Stimulated activated CD8-positive, alpha-beta memory T cell treated with anti-CD3 and anti-CD28 coated beads, Interleukin-7, amount 100 ng/mL, for 4 hours (primary cell): ENCODE results near the gene MAP4.
"Not testable (repeated sequence)": the region's sequence is repeated elsewhere in the genome, so short reads cannot be mapped to it uniquely, and the experiment has no call there.

Source experiments
- DNase-seq, 2 donors: peaks; one replicate each; pipeline ENCODE4 v3.0.0-alpha.2; 2020; ENCODE audit warnings: low read depth in 2 of 2

MAP4 gene

DNA sequence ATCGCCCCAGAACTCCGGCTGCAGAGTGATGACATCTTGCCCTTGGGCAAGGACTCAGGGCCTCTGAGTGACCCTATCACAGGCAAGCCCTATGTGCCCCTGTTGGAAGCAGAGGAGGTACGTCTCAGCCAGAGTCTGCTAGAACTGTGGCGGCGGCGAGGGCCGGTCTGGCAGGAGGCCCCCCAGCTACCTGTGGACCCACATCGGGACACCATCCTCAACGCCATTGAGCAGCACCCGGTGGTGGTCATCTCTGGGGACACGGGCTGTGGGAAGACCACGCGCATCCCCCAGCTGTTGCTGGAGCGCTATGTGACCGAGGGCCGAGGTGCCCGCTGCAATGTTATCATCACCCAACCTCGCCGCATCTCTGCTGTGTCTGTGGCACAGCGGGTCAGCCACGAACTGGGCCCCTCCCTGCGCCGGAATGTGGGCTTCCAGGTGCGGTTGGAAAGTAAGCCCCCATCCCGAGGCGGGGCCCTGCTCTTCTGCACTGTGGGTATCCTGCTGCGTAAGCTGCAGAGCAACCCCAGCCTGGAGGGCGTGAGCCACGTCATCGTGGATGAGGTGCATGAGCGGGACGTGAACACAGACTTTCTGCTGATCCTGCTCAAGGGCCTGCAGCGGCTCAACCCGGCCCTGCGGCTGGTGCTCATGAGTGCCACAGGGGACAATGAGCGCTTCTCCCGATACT is 169.9 kb downstream of the MAP4 start:
- no peak for DNase-seq

DNA sequence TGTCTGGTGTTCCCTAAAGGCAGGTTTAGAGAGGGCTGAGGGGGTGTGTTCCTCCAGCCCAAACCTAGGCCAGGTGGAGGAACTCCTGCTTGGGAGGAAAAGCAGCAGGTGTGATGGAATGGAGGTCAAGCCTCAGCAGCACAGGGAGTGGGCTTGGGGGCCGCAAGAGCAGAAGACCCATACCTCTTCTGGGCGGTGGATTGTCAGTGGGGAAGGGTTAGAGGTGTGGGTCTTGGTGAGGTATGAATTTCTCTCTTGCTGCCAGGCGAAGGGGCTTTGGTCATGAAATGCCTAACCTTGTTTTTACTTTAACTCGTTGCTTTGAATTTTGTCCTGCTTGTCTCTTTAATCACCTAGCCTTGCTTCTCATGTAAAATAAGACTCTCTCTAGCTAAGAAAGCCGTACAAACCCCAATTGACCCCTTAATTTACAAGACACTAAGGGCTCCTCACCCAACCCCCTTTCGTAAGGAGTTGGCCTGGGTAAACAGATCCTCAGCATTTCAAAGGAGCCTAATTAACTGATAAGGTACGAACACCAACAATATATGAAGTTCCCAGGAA is 174.3 kb downstream of the MAP4 start:
- no peak for DNase-seq

- DNase-seq: no peak
Observed at GRCh38 chr3:47838503-47838902, 177.7 kb downstream of the MAP4 start.

GRCh38 chr3:47836986-47837385 is 179.2 kb downstream of the MAP4 start:
- DNase-seq: no peak

DNA sequence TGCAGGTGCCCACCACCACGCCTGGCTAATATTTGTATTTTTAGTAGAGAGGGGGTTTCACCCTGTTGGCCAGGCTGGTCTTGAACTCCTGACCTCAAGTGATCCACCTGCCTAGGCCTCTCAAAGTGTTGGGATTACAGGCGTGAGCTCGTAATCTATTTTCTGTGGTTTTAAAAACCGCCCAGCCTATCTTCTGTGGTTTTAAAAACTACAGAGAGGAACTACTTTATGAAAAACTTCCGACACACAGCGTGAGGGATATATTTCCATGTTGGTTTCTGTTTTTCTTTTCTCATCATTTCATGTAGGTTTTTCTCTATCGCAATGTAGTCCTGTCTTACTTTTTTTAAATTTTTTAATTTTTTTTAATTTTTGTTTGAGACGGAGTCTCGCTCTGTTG is 186.7 kb downstream of the MAP4 start:
- DNase-seq: not testable (repeated sequence)

- no peak for DNase-seq
Observed at GRCh38 chr3:47825590-47825989, 190.6 kb downstream of the MAP4 start.

GRCh38 chr3:47824541-47825473 is 191.4 kb downstream of the MAP4 start:
- peak; percentile 33 to 69 for DNase-seq

DNA sequence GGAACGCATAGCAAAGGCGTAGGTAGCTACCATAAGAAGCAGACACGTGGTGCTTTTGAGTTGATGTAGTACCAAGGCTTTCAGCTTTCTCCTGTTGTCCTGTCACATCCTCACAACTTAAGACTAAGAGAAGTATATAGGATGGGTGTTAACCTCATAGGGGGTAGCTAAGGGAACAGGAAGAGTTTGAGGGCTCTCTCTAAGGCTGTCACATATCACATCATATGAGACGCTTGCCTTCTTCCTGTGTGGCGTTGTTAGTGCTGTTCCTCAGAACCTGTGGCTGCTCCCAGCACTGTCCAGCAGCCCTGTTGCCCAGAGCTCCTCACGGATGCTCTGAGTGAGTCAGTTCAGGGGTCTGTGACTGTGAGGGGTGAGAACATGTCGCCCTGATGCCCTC is 198.6 kb downstream of the MAP4 start:
- no peak for DNase-seq

GRCh38 chr3:47813551-47814177 is 202.6 kb downstream of the MAP4 start:
- DNase-seq: no peak

GRCh38 chr3:47804577-47804976 is 211.6 kb downstream of the MAP4 start:
- DNase-seq: no peak

- DNase-seq: no peak
Observed at GRCh38 chr3:47803480-47804025, 212.7 kb downstream of the MAP4 start.

GRCh38 chr3:47802734-47803479 is 213.3 kb downstream of the MAP4 start, which contains the start of gene DHX30:
DHX30 (plus strand) TSS chr3:47803138; CDS start chr3:47810684, 7,546 bp downstream.
- peak; percentile 59 to 81 for DNase-seq
